HTERT RPE-1 (cell line): ENCODE data around the gene CFLAR.
"Not testable (repeated sequence)": the region's sequence is repeated elsewhere in the genome, so short reads cannot be mapped to it uniquely, and the experiment has no call there.

Experiments
- in situ Hi-C: fragments of 300-500 bp; cut with MboI; formaldehyde crosslinking; loops from 4 replicates; pipeline ENCODE4 v1.14.3; 2020; ENCODE audit warnings: low sequenced_read_pairs

Gene CFLAR

DNA sequence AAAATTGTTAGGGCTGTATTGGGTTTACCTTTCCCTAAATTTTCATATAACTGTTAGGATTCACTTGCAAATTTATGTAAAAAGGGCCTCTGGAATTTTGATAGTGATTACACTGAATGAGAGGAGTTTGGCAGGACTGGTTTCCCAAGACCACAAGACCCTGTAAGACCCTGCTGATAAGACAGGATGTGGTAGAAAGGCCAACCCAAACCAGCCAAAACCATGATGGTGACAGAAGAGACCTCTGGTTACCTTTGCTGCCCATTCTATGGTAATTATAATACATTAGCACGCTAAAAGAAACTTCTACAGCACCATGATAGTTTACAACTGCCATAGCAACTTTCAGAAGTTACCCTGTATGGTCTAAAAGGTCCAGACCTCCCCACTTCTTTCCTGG is 58.7 kb downstream of the CFLAR start:
- in situ Hi-C loops, result no loop called here

DNA sequence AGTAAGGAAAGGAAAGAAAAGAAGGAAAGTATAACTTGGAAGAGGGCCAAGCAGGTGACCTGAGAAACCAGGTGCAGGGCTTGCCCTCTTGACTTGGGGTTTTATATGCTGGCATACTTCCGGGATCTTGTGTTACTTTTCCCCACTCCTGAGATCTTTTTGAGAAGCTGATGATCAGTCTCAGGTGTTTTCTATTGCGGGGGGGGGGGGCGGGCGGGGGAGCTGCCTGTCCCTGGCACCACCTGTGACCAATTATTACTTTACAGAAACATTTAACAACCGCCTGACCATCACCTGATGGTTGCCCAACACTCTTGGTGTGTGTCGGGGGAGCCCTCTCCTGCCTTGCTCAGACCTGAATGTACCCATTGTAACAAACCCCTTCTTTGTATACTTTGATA is 60.1 kb downstream of the CFLAR start:
- in situ Hi-C loops, result no loop called here

DNA sequence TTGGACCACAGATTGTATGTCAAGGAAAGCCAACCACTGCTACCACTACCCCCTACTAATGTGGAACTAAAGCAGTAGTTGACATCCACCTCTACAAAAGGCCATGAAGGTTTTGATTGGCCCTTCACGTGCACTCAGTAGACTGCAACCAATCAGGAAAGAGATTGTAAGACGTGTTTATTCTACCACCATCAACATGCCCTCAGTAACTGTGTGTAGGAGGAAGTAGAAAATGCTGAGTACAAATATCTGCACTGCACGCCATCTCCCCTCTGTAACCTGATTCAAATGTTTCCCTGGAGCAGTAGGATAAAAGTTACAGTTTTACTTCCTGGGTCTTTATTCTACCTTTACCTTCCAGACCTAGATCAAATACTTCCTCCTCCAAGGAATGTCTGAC is 64.0 kb downstream of the CFLAR start:
- in situ Hi-C loops, result no loop called here

DNA sequence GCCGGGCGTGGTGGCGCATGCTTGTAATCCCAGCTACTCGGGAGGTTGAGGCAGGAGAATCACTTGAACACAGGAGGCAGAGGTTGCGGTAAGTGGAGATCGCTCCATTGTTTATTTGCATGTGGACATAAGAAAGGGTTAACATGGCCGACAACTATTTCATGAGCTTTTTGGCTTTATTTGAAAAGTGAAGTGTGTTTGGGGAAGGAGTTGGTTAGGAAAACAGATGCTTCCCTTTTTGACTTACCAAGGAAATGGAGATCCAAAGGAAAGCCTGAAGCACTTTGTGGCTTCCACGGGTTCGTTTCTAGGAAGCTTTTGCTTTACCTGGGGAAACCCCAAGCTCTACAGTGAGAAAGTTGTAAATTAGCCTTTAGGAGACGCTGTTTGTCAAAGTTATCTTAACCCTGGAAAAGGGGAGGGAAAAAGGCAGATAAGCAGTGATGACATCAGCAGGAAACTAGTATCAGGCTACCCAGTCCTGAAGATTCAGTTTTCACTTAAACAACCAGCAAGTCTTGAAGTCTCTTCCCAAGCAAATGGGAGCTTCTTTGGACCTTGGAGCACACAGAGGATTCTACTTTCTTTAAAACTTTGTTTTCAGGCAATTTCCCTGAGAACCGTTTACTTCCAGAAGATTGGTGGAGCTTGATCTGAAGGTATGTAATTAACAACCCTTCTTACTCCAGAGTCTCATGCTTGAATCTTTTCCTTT is 66.8 kb downstream of the CFLAR start, which contains the start of gene CASP10:
Gene CASP10 (plus strand): TSS at position 492 of the 715 bp plus-strand sequence. CDS start 2,637 bp downstream, outside the sequence.
- in situ Hi-C loops, result no loop called here

DNA sequence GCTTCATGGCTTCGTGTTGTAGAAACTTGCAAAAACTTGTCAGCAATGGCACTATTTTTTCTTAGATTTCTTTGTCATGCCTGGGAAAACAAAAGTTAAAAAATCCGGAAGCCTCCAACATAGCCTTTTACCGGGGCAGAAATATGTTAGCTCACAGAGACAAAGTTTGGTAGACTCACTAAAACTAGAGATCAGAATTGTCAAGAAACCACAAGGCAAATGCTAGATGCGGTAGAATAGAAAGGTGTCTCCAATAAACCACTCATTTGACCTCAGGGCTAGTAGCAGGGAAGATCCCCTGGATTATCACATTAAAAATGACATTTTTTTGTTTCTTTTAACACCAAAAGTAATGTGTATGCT is 67.4 kb downstream of the CFLAR start:
- in situ Hi-C loops, result no loop called here

DNA sequence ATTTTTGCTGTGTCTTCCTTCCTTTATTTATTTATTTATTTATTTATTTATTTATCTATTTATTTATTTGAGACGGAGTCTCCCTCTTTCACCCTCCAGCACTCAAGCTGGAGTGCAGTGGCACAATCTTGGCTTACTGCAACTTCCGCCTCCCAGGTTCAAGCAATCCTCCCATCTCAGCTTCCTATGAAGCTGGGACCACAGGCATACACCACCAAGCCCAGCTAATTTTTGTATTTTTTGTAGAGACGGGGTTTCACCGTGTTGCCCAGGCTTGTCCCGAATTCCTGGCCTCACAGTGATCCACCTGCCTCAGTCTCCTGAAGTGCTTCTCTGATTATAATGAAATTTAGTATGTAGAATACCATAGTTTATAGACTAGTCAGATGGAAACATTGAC is 67.9 kb downstream of the CFLAR start:
- in situ Hi-C loops, result not testable (repeated sequence)

DNA sequence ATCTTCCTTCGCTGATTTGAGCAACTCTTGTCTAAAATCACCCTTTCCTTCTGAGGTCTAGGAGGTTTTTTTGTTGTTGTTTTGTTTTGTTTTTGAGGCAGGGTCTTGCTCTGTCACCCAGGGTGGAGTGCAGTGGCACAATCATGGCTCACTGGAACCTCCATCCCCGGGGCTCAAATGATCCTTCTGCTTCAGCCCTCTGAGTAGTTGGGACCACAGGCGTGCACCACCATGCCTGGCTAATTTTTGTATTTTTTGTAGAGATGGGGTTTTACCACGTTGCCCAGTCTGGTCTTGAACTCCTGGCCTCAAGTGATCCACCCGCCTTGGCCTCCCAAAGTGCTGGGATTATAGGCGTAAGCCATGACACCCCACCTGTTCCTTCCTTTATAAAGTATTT is 68.3 kb downstream of the CFLAR start:
- in situ Hi-C loops, result not testable (repeated sequence)

DNA sequence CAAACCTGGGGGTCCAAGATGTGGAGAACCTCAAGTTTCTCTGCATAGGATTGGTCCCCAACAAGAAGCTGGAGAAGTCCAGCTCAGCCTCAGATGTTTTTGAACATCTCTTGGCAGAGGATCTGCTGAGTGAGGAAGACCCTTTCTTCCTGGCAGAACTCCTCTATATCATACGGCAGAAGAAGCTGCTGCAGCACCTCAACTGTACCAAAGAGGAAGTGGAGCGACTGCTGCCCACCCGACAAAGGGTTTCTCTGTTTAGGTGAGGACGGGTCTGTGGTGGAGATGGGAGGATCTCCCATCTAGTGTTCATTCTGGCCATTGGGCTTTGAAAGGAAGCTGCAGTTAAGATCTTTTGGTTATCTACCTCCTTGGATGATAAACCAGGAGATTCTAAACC is 69.9 kb downstream of the CFLAR start:
- in situ Hi-C loops, result no loop called here

DNA sequence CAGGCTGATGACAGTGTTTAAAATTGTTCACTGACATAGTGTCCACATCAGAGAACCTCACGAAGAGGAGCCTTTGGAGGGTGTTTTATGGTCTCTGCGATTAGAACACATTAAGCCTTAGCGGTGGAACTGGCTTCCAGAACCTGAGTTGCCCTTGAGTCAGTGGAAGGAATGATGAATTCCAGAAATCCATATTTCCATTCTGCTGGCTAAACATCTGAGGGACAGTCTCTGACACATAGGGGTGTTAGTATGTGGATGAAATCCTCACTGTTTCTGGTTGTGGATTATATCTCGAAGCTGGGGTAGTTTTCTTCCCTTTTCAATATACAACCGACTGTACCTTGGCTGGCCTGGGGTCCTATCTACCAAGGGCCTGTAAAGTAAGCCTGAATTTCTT is 71.0 kb downstream of the CFLAR start:
- in situ Hi-C loops, result no loop called here

DNA sequence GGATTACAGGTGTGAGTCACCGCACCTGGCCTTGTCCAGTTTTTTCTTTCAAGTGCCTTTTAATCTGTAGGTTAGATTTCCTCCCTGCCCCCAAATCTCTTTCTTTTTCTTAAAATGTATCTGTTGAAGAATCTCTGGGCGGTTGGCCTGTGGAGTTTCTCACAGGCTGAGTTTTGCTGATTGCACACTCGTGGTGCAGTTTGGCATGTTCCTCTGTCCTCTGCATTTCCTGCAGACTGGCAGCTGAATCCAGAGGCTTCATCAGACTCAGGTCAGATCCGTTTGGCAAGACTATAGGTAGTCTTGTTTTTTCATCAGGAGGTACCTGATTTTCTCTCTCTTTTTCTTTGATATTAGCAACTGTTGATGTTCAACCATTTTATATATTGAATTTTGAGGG is 72.5 kb downstream of the CFLAR start:
- in situ Hi-C loops, result no loop called here

DNA sequence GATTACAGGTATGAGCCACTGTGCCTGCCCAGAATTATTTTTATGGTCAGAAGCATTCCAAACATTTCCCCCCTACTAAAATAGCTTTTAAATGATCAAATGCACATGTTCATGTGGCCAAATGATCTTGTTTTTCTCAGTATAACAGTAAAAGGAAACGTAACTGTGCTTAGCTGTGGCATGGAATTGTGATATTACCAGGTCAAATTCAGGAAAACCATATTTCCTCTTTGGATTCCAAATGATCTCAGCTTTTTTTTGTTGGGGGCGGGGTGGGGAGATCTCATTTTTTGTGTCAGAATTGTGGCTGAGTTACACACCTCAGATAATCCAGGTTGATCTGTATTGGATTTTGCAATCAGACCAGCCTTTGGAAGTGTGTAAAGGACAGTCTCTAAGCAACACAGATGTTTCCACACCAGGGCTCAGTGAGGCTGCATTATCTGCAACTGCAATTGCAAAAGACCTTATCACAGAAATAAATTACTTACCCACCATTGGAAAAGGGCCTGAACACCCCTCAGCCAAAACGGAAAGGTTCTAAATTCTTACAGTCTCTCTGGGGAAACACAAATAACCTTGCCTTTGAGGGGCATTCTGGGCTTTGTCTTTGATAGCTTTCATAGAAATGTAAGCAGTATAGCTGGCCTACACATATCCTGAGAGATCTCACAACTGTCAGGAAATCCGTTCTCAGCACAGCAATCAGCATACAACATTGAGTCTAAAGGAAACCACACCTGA is 75.3 kb downstream of the CFLAR start:
- in situ Hi-C loops, result no loop called here

DNA sequence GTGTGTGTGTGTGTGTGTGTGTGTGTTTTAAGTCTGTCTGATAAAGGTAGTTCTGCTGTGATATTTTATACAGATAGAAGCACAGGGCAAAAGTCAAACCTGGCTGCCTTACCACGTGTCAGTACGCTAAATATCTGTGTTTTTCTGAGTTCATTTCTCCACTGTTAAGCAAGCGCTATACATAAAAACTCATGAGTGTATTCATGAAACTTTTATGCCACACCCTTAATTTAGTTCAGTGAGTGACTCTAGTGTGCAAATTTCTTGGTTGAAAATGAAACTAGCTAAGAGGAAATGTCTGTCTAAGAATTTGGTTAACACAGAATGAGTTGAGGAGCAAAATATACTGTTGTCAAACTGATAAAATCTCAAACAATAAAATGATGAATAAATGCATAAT is 78.1 kb downstream of the CFLAR start:
- in situ Hi-C loops, result no loop called here

DNA sequence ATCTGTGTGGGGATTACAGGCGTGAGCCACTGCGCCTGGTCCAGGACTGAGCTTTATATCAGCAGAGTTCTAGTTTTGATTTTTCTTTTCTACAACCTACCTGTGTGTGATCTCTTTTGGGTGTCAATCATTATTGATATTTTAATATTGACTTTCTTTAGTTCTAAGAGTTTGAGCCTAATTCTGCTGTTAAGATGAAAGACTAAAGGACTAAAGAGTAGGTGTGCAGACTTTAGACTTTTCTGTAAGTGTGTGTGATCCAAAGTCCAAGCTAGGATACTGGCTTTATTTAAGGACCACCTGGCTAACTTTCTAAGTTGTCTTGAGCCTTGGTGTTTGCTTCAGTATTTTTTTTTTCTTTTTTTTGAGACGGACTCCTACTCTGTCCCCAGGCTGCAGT is 79.4 kb downstream of the CFLAR start:
- in situ Hi-C loops, result no loop called here

DNA sequence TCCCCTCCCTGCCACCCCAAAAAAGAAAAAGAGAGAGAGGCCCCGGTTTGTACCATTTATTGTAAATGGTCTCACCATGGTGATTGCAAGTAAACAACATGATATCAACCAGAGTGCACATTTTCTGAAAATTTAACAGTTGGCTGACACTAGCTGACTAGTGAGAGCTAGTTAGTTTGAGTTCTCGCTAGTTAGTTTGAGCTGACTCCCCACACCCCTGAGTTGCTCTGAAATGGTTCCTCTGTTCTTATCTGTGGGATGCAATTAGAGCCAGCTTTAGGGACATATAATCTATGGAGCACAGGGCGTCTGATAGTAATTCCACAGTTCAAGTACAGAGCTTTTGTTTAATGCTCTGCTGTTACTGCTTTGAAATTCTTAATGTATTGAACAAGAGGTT is 80.0 kb downstream of the CFLAR start:
- in situ Hi-C loops, result no loop called here

DNA sequence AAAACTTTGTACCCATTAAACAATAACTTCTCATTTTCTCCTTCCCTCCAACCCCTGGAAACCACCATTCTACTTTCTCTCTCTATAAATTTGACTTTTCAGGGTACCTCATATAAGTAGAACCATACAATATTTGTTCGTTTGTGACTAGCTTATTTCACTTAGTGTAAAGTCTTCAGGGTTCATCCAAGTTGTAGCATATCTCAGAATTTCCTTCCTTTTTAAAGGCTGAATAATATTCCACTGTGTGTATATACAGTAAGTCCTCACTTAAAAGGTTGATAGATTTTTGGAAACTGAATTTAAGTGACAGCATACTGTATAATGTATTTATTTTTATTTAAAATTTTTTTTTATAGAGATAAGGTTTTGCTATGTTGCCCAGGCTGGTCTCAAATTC is 80.8 kb downstream of the CFLAR start:
- in situ Hi-C loops, result no loop called here

DNA sequence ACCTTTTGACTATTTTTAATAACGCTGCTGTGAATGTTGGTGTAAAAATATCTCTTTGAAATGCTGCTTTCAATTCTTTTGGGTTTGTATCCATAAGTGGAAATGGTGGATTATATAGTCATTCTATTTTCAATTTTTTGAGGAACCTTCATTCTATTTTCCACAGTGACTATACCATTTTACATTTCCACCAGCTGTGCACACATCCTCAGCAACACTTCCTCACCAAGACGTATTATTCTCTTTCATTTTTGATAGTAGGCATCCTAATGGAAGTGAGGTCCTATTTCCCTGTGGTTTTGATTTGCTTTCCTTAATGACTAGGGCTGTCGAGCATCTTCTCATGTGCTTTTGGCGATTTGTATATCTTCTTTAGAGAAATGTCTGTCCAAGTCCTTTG is 81.8 kb downstream of the CFLAR start:
- in situ Hi-C loops, result no loop called here

DNA sequence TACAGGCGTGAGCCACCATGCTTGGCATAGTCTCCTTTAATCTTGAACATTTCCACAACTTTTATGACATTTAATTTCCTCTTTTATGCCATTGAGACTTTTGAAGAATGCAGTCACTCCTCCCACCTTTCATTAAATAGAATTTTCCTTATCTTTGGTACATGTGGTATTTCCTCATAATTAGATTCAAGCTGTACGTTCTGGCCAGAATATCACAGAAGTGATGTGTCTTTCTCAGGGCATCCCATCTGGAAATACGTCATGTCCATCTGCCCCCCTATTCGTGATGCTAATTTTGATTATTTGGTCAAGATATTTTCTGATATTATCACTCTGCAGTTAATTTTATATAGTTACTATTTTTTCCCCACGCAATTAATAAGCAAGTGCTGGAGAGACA is 83.9 kb downstream of the CFLAR start:
- in situ Hi-C loops, result no loop called here

DNA sequence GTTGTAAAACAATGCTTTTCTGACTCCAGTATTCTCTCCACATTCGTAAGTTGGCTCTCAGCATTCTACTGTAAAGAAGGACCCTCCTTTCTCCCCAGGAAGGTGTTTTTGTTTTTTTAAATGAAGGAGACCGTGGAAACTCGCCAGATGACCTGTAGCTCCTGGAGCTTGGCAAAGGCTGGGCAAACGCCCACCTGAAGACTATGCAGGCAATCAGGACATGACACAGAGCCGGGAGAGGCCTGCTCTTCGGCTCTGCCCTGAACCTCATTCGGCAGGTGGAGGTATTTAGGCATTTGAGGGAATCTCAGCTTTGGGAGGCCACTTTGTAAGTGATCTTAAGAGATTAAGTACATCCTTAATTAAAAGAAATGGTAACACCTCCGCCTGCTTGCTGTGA is 84.4 kb downstream of the CFLAR start:
- in situ Hi-C loops, result no loop called here

DNA sequence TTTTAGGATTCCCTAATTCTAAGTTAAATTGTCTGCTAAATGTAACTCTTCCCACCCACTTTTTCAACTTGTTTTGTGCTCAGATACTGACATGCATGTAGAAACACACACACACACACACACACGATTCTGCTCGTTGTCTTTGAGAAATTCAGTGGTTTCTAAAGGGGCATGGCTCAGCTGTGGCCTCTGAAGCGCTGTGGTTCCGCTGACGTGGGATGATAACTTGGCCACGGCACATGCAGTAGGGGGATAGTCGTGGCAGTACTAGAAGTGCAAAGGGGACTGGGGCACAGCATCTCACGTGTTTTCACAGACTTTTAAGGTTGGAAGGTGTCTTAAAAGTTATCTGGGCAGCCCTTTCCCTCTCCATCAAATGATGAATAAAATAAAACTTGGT is 85.4 kb downstream of the CFLAR start:
- in situ Hi-C loops, result no loop called here

DNA sequence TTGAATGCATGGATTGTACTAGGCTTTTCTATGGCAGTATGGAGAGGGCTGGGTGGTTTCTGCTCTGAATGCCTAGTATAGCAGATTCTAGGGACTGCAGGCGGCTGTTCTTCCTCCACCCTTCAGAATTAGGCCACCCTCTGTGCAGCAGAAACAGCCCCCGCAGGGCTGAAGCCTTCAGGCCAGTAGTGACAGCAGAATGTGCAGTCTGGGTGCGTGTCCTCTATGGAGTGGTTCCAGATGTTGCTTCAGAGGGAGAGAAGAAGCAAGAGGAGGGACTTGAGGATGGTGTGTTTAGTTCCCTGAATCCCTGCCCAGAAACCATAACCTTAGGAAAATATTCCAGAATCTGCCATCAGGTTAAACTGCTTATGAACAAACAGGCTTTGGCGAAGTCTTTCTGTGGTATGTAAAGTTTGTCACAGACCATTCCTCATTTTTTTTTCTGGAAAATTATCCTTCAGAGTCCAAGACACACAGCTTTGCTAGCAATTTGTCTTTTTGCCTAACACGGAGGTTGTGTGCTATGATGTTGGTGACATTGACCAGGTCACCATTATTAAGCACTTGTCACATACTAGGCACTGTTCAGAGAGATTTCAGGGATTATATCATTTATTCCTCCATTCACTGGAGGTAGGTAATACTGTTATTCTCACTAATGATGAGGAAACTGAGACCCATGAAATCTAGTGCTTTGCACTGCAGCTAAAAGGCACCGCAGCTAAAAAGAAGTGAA is 88.1 kb downstream of the CFLAR start:
- in situ Hi-C loops, result no loop called here

DNA sequence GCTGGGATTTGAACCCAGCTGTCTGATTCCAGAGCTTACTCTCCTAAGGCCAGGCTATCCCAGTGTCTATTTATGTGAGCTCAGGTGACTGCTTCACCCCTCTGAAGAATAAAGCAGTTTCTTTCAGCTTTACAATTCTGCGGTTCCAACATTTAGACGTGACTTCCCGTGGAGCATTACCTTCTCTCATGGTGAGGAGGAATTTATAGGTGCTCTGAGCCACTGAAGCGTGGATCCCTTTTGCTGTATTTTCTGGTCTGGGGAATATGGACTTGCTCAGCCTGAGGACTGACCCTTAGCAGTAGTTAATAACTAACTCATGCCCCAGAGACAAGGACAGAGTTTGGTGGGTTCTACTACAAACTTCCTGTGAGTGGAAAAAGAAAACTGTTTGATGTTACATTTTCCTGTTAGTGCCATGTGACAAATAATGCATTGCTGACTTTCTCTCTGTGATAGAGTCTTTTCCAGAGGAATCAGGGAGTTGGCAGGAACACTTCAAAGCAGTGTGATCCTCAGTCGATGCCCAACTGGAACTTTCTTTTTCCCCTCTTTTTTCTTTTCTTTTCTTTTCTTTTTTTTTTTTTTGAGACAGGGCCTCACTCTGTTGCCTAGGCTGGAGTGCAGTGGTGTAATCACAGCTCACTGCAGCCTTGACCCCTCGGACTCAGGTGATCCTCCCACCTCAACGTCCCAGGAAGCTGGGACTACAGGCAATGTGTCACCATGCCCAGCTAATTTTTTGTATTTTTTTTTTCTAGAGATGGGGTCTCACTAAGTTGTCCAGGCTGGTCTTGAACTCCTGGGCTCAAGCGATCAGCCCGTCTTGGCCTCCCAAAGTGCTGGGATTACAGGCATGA is 88.9 kb downstream of the CFLAR start:
- in situ Hi-C loops, result no loop called here
